Liver (tissue), 9 donors: ENCODE measurements around the gene APBA2. TPM values are rescaled to one million over a fixed set of nuclear protein-coding genes. Genes with fewer than 3 reads are reported as not detected.

Source experiments
- DNase-seq: peaks from one replicate; pipeline ENCODE4 v3.0.0-alpha.2; 2017; ENCODE audit warnings: low spot score
- H3K27ac ChIP-seq, 2 donors: one replicate each; pipeline ENCODE4 v1.7.0; 2013; ENCODE audit warnings: inconsistent platforms in 2 of 2, low read length in 2 of 2, control low read depth in 1 of 2, low read depth in 1 of 2, mild to moderate bottlenecking in 1 of 2
- H3K27me3 ChIP-seq, 4 donors: one replicate each; pipeline versions ENCODE4 v1.6.1 to v1.7.0; 2013; ENCODE audit warnings: low read length in 3 of 4, inconsistent platforms in 1 of 4, mild to moderate bottlenecking in 1 of 4, moderate library complexity in 1 of 4; ENCODE audit not compliant: control insufficient read depth in 4 of 4, insufficient read depth in 4 of 4
- H3K36me3 ChIP-seq, 4 donors: one replicate each; pipeline versions ENCODE4 v1.6.1 to v1.7.0; 2013; ENCODE audit warnings: low read length in 3 of 4, mild to moderate bottlenecking in 3 of 4, low read depth in 1 of 4, moderate library complexity in 1 of 4; ENCODE audit not compliant: control insufficient read depth in 4 of 4, insufficient read depth in 3 of 4
- H3K4me1 ChIP-seq, 4 donors: one replicate each; pipeline versions ENCODE4 v1.6.1 to v1.7.0; 2013; ENCODE audit warnings: low read length in 3 of 4, mild to moderate bottlenecking in 3 of 4, moderate library complexity in 1 of 4; ENCODE audit not compliant: control insufficient read depth in 4 of 4, insufficient read depth in 4 of 4
- H3K4me3 ChIP-seq, 3 donors: one replicate each; pipeline versions ENCODE4 v1.6.1 to v1.7.0; 2013; ENCODE audit warnings: low read length in 3 of 3, control low read depth in 1 of 3, low read depth in 1 of 3, mild to moderate bottlenecking in 1 of 3
- H3K9ac ChIP-seq, 2 donors: one replicate each; pipeline ENCODE4 v1.7.0; 2013; ENCODE audit warnings: low read length in 2 of 2, mild to moderate bottlenecking in 2 of 2, moderate library complexity in 2 of 2, control low read depth in 1 of 2, low read depth in 1 of 2
- H3K9me3 ChIP-seq, 4 donors: one replicate each; pipeline versions ENCODE4 v1.6.1 to v1.7.0; 2013; ENCODE audit warnings: low read length in 3 of 4; ENCODE audit not compliant: control insufficient read depth in 4 of 4
- ATF3 ChIP-seq: IDR thresholded peaks from 2 replicates; pipeline ENCODE4 v1.6.1; 2016; ENCODE audit warnings: antibody characterized with exemption
- CTCF ChIP-seq: fragments of 150-350 bp; IDR thresholded peaks from 2 replicates; pipeline ENCODE4 v1.5.1; 2017; ENCODE audit warnings: improper control_type of control experiment, low read depth, low read length; ENCODE audit not compliant: missing input control
- FOXA2 ChIP-seq: IDR thresholded peaks from 2 replicates; pipeline ENCODE4 v1.6.1; 2016; ENCODE audit warnings: antibody characterized with exemption
- GABPA ChIP-seq, 2 donors: IDR thresholded peaks in 1 of 2; conservative IDR thresholded peaks in 1 of 2; 2 replicates each; pipeline ENCODE4 v1.6.1; 2016; ENCODE audit warnings: antibody characterized with exemption in 2 of 2, mild to moderate bottlenecking in 1 of 2, moderate library complexity in 1 of 2
- HNF4A ChIP-seq, 2 donors: conservative IDR thresholded peaks; 2 replicates each; pipeline ENCODE4 v1.6.1; 2016; ENCODE audit warnings: antibody characterized with exemption in 2 of 2, mild to moderate bottlenecking in 2 of 2
- HNF4G ChIP-seq: IDR thresholded peaks from 2 replicates; pipeline ENCODE4 v1.6.1; 2016; ENCODE audit warnings: antibody characterized with exemption
- JUND ChIP-seq, 2 donors: IDR thresholded peaks; 2 replicates each; pipeline ENCODE4 v1.6.1; 2016; ENCODE audit warnings: antibody characterized with exemption in 2 of 2
- MAX ChIP-seq: IDR thresholded peaks from 2 replicates; pipeline ENCODE4 v1.6.1; 2016; ENCODE audit warnings: antibody characterized with exemption
- NR2F2 ChIP-seq: IDR thresholded peaks from 2 replicates; pipeline ENCODE4 v1.6.1; 2016; ENCODE audit warnings: antibody characterized with exemption
- REST ChIP-seq: IDR thresholded peaks from 2 replicates; pipeline ENCODE4 v1.6.1; 2016; ENCODE audit warnings: antibody characterized with exemption, mild to moderate bottlenecking
- RXRA ChIP-seq, 2 donors: IDR thresholded peaks; 2 replicates each; pipeline ENCODE4 v1.6.1; 2017 to 2018; ENCODE audit warnings: antibody characterized with exemption in 2 of 2, mild to moderate bottlenecking in 1 of 2
- TAF1 ChIP-seq: conservative IDR thresholded peaks from 2 replicates; pipeline ENCODE4 v1.6.1; 2016; ENCODE audit warnings: antibody characterized with exemption, mild to moderate bottlenecking
- YY1 ChIP-seq: IDR thresholded peaks from 2 replicates; pipeline ENCODE4 v1.6.1; 2016; ENCODE audit warnings: antibody characterized with exemption, mild to moderate bottlenecking
- ZBTB33 ChIP-seq: IDR thresholded peaks from 2 replicates; pipeline ENCODE4 v1.6.1; 2016; ENCODE audit warnings: antibody characterized with exemption
- WGBS: extraction: QIAGEN DNeasy Blood & Tissue Kit; methylation state at CpG from one replicate; pipeline ENCODE4 v1.1.7; 2013; 5-methylcytosine and 5-hydroxymethylcytosine counted together
- polyA plus RNA-seq, 2 donors: library from polyadenylated mRNA; stranded (reverse) in 1 of 2; unstranded in 1 of 2; fragments of 200-250 nt in 1 of 2; fragments of >200 nt in 1 of 2; fragmentation: Nextera tagmentation in 1 of 2; extraction: Ambion mirVana in 1 of 2; gene quantifications; one replicate each; pipeline versions ENCODE4 v1.2.1 to v1.2.3, GENCODE V29; 2013 to 2015
- total RNA-seq, 2 donors: library from RNA; depleted of rRNA; stranded (reverse); fragments of >200 nt; gene quantifications; one replicate each; pipeline ENCODE4 v1.2.3, GENCODE V29; 2014
- donor health status: healthy.
- donor health status: healthy.
- donor health status: healthy.
- donor health status: healthy.
- donor health status: healthy.

Gene APBA2
- total and polyA plus RNA-seq, 4 donors = 0.38 to 2.9 (median 1.7) TPM

- Histone ChIP-seq H3K9me3 (no peaks in the 10 kb centered on the region), H3K27me3 (no peaks in the 10 kb centered on the region), H3K36me3 (no peaks in the 10 kb centered on the region), H3K4me3 (no peak overlapping the region), H3K9ac (no peak overlapping the region), H3K4me1 (no peaks in the 10 kb centered on the region), H3K27ac (no peak overlapping the region)
- 87% methylated on average over 20 of the region's 20 CpGs for WGBS
- no peak for DNase-seq
- TF ChIP-seq TAF1 (no peak), REST (no peak), FOXA2 (no peak), GABPA (IDR thresholded peaks at IDR 0.05 in 1 of 2, conservative IDR thresholded peaks at IDR 0.05 in 1 of 2) (no peak), HNF4G (no peak), ATF3 (no peak), JUND (IDR thresholded peaks at IDR 0.05) (no peak), RXRA (IDR thresholded peaks at IDR 0.05) (no peak), HNF4A (conservative IDR thresholded peaks at IDR 0.05) (no peak), NR2F2 (no peak), CTCF (no peak), ZBTB33 (no peak), MAX (no peak), YY1 (no peak)
Measured at GRCh38 chr15:28983432-28984311, 97.9 kb downstream of the APBA2 start.
